ENCODE data around the gene KLHL36. TPM values are rescaled to one million over a fixed set of nuclear protein-coding genes. Genes with fewer than 3 reads are reported as not detected.

KLHL36 gene
- total RNA-seq, 1 donor from 2014 or later: 49.0 TPM

- peaks cover 2% of the 10 kb centered on the region for H3K9me3 ChIP-seq (ENCODE audit: insufficient read depth, low read depth, low read length)
- no peak overlapping the region for H3K9ac ChIP-seq (ENCODE audit: low read length)
- Mint-ChIP-seq H3K27ac (ENCODE audit: unreplicated experiment) (peak overlapping the region; percentile 76), H3K4me1 (ENCODE audit: low read depth, unreplicated experiment) (peaks cover 28% of the 10 kb centered on the region), H3K4me3 (ENCODE audit: unreplicated experiment) (peak overlapping the region; percentile 86), H3K36me3 (ENCODE audit: low read depth, unreplicated experiment) (peaks cover 4% of the 10 kb centered on the region), H3K27me3 (ENCODE audit: low read depth, unreplicated experiment) (peaks cover 2% of the 10 kb centered on the region), H3K9me3 (ENCODE audit: unreplicated experiment) (no peaks in the 10 kb centered on the region)
- H3K27ac ChIP-seq (ENCODE audit: low read depth, low read length): no peak overlapping the region
- no peak overlapping the region for H3K4me3 ChIP-seq (ENCODE audit: insufficient read depth, low read depth, low read length)
- H2AFZ ChIP-seq (ENCODE audit: low read depth, low read length): no peak overlapping the region
- peaks cover 6% of the 10 kb centered on the region for H3K79me2 ChIP-seq (ENCODE audit: insufficient read depth, low read length)
- FAIRE-seq (peak; percentile 89), DNase-seq (ENCODE audit: low read depth) (peak; percentile 76)
- H3K27me3 ChIP-seq (ENCODE audit: insufficient read depth, low read length): no peaks in the 10 kb centered on the region
- H3K4me2 ChIP-seq (ENCODE audit: low read length): peak overlapping the region; percentile 86
- TF ChIP-seq CTCF (IDR thresholded peaks at IDR 0.05; ENCODE audit: insufficient read depth, low read depth, low read length) (no peak), EZH2 (IDR thresholded peaks at IDR 0.05; ENCODE audit: insufficient read depth, low read length) (no peak)
- H3K4me1 ChIP-seq (ENCODE audit: insufficient read depth, low read length): peaks cover 29% of the 10 kb centered on the region
- H3K36me3 ChIP-seq (ENCODE audit: insufficient read depth, low read length): peaks cover 5% of the 10 kb centered on the region
- peaks cover 42% of the 10 kb centered on the region for H4K20me1 ChIP-seq (ENCODE audit: insufficient read depth, low read length)
Measured at GRCh38 chr16:84650062-84650991, 2.0 kb downstream of the KLHL36 start.

- FAIRE-seq: no peak
- Mint-ChIP-seq H3K36me3 (ENCODE audit: low read depth, unreplicated experiment) (peaks cover 4% of the 10 kb centered on the region), H3K9me3 (ENCODE audit: unreplicated experiment) (no peaks in the 10 kb centered on the region), H3K4me3 (ENCODE audit: unreplicated experiment) (no peak overlapping the region), H3K4me1 (ENCODE audit: low read depth, unreplicated experiment) (peaks cover 28% of the 10 kb centered on the region), H3K27ac (ENCODE audit: unreplicated experiment) (no peak overlapping the region), H3K27me3 (ENCODE audit: low read depth, unreplicated experiment) (no peaks in the 10 kb centered on the region)
- H3K9me3 ChIP-seq (ENCODE audit: insufficient read depth, low read depth, low read length): peaks cover 2% of the 10 kb centered on the region
- peaks cover 6% of the 10 kb centered on the region for H3K79me2 ChIP-seq (ENCODE audit: insufficient read depth, low read length)
- no peak overlapping the region for H2AFZ ChIP-seq (ENCODE audit: low read depth, low read length)
- H3K4me2 ChIP-seq (ENCODE audit: low read length): no peak overlapping the region
- H3K4me3 ChIP-seq (ENCODE audit: insufficient read depth, low read depth, low read length): no peak overlapping the region
- no peak for DNase-seq (ENCODE audit: low read depth)
- H4K20me1 ChIP-seq (ENCODE audit: insufficient read depth, low read length): peaks cover 45% of the 10 kb centered on the region
- no peak overlapping the region for H3K27ac ChIP-seq (ENCODE audit: low read depth, low read length)
- H3K36me3 ChIP-seq (ENCODE audit: insufficient read depth, low read length): peaks cover 8% of the 10 kb centered on the region
- peaks cover 26% of the 10 kb centered on the region for H3K4me1 ChIP-seq (ENCODE audit: insufficient read depth, low read length)
- H3K27me3 ChIP-seq (ENCODE audit: insufficient read depth, low read length): no peaks in the 10 kb centered on the region
- TF ChIP-seq EZH2 (IDR thresholded peaks at IDR 0.05; ENCODE audit: insufficient read depth, low read length): no peak
- TF ChIP-seq CTCF (IDR thresholded peaks at IDR 0.05; ENCODE audit: insufficient read depth, low read depth, low read length): no peak
- H3K9ac ChIP-seq (ENCODE audit: low read length): no peak overlapping the region
Measured at GRCh38 chr16:84652566-84652965, 4.3 kb downstream of the KLHL36 start.

- H3K27ac Mint-ChIP-seq (ENCODE audit: unreplicated experiment): no peak overlapping the region
- Histone ChIP-seq H3K36me3 (ENCODE audit: insufficient read depth, low read length) (peaks cover 12% of the 10 kb centered on the region), H3K9ac (ENCODE audit: low read length) (no peak overlapping the region), H3K4me2 (ENCODE audit: low read length) (no peak overlapping the region), H3K4me3 (ENCODE audit: insufficient read depth, low read depth, low read length) (no peak overlapping the region), H3K27ac (ENCODE audit: low read depth, low read length) (no peak overlapping the region), H3K79me2 (ENCODE audit: insufficient read depth, low read length) (peaks cover 6% of the 10 kb centered on the region), H3K4me1 (ENCODE audit: insufficient read depth, low read length) (peaks cover 16% of the 10 kb centered on the region), H2AFZ (ENCODE audit: low read depth, low read length) (no peak overlapping the region), H4K20me1 (ENCODE audit: insufficient read depth, low read length) (peaks cover 49% of the 10 kb centered on the region), H3K27me3 (ENCODE audit: insufficient read depth, low read length) (no peaks in the 10 kb centered on the region), H3K9me3 (ENCODE audit: insufficient read depth, low read depth, low read length) (no peaks in the 10 kb centered on the region)
- no peak for FAIRE-seq
- H3K4me1 Mint-ChIP-seq (ENCODE audit: low read depth, unreplicated experiment): peaks cover 25% of the 10 kb centered on the region
- H3K27me3 Mint-ChIP-seq (ENCODE audit: low read depth, unreplicated experiment): no peaks in the 10 kb centered on the region
- TF ChIP-seq EZH2 (IDR thresholded peaks at IDR 0.05; ENCODE audit: insufficient read depth, low read length) (no peak), CTCF (IDR thresholded peaks at IDR 0.05; ENCODE audit: insufficient read depth, low read depth, low read length) (no peak)
- no peak for DNase-seq (ENCODE audit: low read depth)
- H3K9me3 Mint-ChIP-seq (ENCODE audit: unreplicated experiment): no peaks in the 10 kb centered on the region
- peaks cover 14% of the 10 kb centered on the region for H3K36me3 Mint-ChIP-seq (ENCODE audit: low read depth, unreplicated experiment)
- no peak overlapping the region for H3K4me3 Mint-ChIP-seq (ENCODE audit: unreplicated experiment)
Measured at GRCh38 chr16:84654238-84654637, 5.9 kb downstream of the KLHL36 start.
